Neural crest cell (in vitro differentiated cells): Measurements from ENCODE around the gene DTX3. TPM values are rescaled to one million over a fixed set of nuclear protein-coding genes. Genes with fewer than 3 reads are reported as not detected.

Experiments
- DNase-seq: peaks from one replicate; pipeline ENCODE4 v3.0.0; 2021; ENCODE audit warnings: low read depth, mixed read lengths, low spot score
- H3K27ac Mint-ChIP-seq: one replicate; pipeline ENCODE4 v1.8.0; 2021; ENCODE audit warnings: mild to moderate bottlenecking, mixed read lengths; ENCODE audit not compliant: unreplicated experiment
- H3K27me3 Mint-ChIP-seq: 2 replicates; pipeline ENCODE4 v1.8.0; 2021; ENCODE audit warnings: low read depth, mild to moderate bottlenecking, mixed read lengths
- H3K36me3 Mint-ChIP-seq: 2 replicates; pipeline ENCODE4 v1.8.0; 2021; ENCODE audit warnings: low read depth, mild to moderate bottlenecking, mixed read lengths
- H3K4me1 Mint-ChIP-seq: 2 replicates; pipeline ENCODE4 v1.8.0; 2021; ENCODE audit warnings: mixed read lengths
- H3K4me3 Mint-ChIP-seq: one replicate; pipeline ENCODE4 v1.8.0; 2021; ENCODE audit warnings: mild to moderate bottlenecking, mixed read lengths
- H3K9me3 Mint-ChIP-seq: 2 replicates; pipeline ENCODE4 v1.8.0; 2021; ENCODE audit warnings: mixed read lengths
- total RNA-seq: library from RNA; stranded (reverse); gene quantifications from 2 replicates; pipeline ENCODE4 v1.2.1, GENCODE V29; 2021
- TF ChIP-seq, protein P1 (sequence below): fragments of 200-600 bp; sonication (generic); conservative IDR thresholded peaks from 2 replicates; pipeline ENCODE4 v1.5.0; 2021; ENCODE audit warnings: antibody characterized with exemption, mild to moderate bottlenecking

The DTX3 gene
- total RNA-seq, 1 donor from 2014 or later, result 74.7 TPM

DNA sequence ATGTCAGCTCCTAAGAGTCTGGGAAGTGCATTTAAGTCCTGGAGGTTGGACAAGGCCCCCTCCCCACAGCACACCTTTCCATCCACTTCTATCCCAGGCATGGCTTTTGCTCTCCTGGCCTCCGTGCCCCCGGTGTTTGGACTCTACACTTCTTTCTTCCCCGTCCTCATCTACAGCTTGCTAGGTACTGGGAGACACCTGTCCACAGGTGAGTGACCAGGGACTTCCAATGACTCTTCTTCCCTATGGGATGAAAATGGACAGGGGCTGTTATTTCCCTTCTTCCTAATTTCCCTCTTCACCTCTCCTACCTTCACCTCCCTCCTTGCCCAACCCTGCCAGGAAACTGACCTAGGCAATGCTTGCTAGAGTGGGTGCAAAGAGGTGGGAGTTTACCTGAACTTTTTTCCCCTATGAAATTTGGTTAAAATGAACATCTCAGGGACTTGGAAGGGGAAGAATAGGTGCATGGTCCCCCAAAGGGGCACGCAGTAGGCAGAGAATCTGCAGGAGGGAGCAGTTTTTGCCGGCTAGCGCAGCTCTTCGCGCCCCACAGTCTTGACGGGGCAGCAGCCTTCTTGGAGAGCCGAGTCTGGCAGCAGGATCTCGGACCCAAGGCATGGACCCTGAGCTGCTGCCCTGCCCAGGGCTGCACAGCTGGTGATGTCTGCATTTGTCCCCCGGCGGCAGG, 15.8 kb downstream of the DTX3 start:
- DNase-seq, result no peak
- Mint-ChIP-seq H3K36me3 (peaks cover 27% of the 10 kb centered on the region), H3K27ac (no peak overlapping the region), H3K4me3 (peak overlapping the region; percentile 51), H3K9me3 (no peaks in the 10 kb centered on the region), H3K27me3 (peaks cover 79% of the 10 kb centered on the region), H3K4me1 (peaks cover 20% of the 10 kb centered on the region)
- TF ChIP-seq, protein P1, sequence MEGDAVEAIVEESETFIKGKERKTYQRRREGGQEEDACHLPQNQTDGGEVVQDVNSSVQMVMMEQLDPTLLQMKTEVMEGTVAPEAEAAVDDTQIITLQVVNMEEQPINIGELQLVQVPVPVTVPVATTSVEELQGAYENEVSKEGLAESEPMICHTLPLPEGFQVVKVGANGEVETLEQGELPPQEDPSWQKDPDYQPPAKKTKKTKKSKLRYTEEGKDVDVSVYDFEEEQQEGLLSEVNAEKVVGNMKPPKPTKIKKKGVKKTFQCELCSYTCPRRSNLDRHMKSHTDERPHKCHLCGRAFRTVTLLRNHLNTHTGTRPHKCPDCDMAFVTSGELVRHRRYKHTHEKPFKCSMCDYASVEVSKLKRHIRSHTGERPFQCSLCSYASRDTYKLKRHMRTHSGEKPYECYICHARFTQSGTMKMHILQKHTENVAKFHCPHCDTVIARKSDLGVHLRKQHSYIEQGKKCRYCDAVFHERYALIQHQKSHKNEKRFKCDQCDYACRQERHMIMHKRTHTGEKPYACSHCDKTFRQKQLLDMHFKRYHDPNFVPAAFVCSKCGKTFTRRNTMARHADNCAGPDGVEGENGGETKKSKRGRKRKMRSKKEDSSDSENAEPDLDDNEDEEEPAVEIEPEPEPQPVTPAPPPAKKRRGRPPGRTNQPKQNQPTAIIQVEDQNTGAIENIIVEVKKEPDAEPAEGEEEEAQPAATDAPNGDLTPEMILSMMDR, result no peak

DNA sequence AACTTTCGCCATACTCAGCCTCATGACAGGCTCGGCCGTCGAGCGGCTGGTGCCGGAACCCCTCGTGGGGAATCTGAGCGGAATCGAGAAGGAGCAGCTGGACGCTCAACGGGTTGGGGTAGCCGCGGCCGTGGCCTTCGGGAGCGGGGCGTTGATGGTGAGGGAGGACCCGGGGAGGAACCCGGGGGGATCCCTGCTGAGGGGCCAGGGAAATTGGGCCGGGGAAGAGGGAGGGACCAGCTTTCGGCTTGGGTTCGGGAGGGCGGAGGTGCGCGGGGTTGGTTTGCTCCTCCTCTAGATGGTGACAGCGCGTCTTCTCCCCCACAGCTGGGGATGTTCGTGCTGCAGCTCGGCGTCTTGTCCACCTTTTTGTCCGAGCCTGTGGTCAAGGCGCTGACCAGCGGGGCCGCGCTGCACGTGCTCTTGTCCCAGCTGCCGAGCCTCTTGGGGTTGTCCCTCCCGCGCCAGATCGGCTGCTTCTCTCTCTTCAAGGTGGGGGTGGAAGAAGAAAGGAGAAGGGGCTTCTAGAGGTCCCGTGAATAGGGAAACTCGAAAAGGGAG, 16.4 kb downstream of the DTX3 start:
- TF ChIP-seq, protein P1, result no peak
- H3K4me3 Mint-ChIP-seq, result peak overlapping the region; percentile 86

DNA sequence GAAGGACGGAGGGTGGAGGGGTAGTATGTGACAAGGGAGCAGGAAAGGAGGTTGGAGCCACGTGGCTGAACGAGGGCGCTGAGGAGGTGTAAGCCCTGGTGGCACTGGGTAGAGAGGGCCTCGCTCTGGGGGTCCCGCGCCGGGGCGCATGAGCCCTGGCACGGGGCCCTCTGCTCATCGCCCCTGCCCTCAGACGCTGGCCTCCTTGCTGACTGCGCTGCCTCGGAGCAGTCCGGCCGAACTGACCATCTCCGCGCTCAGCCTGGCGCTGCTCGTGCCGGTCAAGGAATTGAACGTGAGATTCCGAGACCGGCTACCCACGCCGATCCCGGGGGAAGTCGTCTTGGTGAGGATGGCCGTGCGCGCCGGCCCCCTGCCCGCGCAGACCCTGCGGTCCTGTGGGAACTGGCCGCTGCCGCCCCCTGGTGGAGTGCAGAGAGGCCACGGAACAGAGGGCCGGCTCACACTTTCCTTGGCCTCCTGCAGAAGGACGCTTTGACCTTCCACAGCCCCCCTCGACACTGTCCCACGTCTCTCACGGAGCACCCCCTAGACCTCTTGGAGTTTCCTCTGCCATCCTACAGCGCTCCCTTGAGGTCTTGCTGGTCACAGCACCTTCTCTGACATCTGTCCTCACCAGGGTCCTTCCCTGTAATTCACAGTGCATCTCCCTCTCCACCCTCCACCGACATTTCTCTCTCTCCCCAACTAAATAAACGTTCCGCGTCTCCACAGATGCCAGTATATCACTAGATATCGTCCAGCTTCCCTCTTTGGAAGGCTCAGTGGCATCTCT, 17.1 kb downstream of the DTX3 start:
- DNase-seq, result peak; percentile 81
- H3K36me3 Mint-ChIP-seq, result peaks cover 21% of the 10 kb centered on the region
- H3K27me3 Mint-ChIP-seq, result peaks cover 77% of the 10 kb centered on the region
- no peaks in the 10 kb centered on the region for H3K9me3 Mint-ChIP-seq
- peaks cover 20% of the 10 kb centered on the region for H3K4me1 Mint-ChIP-seq
- H3K4me3 Mint-ChIP-seq, result peak overlapping the region; percentile 86
- H3K27ac Mint-ChIP-seq, result no peak overlapping the region
- TF ChIP-seq, protein P1, result peak; percentile 96

More for the DNA sequence above, 16.4 kb downstream of the DTX3 start:
- no peak for DNase-seq
- peaks cover 20% of the 10 kb centered on the region for H3K4me1 Mint-ChIP-seq
- H3K27me3 Mint-ChIP-seq, result peaks cover 77% of the 10 kb centered on the region
- no peaks in the 10 kb centered on the region for H3K9me3 Mint-ChIP-seq
- H3K27ac Mint-ChIP-seq, result no peak overlapping the region
- peaks cover 22% of the 10 kb centered on the region for H3K36me3 Mint-ChIP-seq

DNA sequence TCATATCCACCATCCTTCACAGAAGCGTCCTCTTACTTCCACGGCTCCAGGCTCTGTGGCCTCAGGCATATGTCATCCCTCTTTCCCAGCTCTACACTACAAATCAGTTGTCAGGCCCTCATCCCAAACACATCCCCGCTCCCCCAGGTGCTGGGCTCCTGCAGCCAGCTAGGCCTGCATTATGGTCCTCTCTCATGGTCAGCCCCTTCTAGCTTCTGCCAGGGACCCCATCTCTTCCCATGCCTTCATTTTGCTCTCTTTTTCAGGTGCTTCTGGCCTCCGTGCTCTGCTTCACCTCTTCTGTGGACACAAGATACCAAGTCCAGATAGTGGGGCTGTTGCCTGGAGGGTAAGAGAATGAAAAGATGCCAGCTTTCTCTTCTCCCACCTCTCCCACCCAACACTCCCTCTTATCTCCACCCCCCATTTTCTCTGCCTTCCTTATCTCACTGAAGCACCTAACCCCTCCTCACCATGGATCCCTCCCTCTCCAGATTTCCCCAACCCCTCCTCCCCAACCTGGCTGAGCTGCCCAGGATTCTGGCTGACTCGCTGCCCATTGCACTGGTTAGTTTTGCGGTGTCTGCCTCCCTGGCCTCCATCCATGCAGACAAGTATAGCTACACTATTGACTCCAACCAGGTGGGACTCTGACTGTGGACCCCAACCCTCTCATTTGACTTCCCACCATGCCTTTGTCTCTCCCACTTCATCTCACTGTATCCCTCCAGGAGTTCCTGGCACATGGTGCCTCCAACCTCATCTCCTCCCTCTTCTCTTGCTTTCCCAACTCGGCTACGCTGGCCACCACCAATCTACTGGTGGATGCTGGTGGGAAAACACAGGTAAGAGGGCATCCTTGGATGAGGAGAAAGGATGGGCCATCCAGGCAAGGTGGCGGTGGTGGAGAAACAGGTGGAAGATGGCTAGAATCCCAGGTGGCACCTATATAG, 17.9 kb downstream of the DTX3 start:
- no peaks in the 10 kb centered on the region for H3K9me3 Mint-ChIP-seq
- TF ChIP-seq, protein P1, result no peak

DNA sequence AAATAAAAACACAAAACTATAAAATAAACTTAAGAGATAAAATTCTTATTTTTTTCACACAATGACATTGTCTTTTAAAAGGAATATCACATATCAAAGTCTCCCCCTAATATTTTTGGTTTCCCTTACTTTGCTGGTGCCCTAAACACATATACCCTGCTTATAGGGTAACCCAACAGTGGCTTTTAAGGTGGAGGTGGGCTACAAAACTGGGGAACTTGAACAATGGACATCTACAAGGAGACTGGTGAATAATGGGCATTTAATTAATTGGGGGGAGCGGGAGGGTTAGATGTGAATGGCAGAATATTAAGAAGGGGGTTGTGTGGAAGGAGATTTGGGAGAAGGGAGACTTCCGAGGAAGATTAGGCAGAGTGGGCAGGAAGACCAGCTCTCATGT, 18.8 kb downstream of the DTX3 start:
- Mint-ChIP-seq H3K4me1 (peaks cover 20% of the 10 kb centered on the region), H3K27ac (no peak overlapping the region), H3K36me3 (peaks cover 13% of the 10 kb centered on the region), H3K4me3 (no peak overlapping the region), H3K27me3 (peaks cover 75% of the 10 kb centered on the region), H3K9me3 (no peaks in the 10 kb centered on the region)
- no peak for DNase-seq
- TF ChIP-seq, protein P1, result no peak

More for the DNA sequence above, 17.9 kb downstream of the DTX3 start:
- Mint-ChIP-seq H3K4me1 (peaks cover 20% of the 10 kb centered on the region), H3K36me3 (peaks cover 20% of the 10 kb centered on the region), H3K27ac (no peak overlapping the region), H3K4me3 (peak overlapping the region; percentile 86), H3K27me3 (peaks cover 77% of the 10 kb centered on the region)
- DNase-seq, result no peak
